Activated naive CD4-positive, alpha-beta T cell treated with anti-CD3 and anti-CD28 coated beads for 36 hours (primary cell): ENCODE results near the gene LRRFIP1. TPM values are rescaled to one million over a fixed set of nuclear protein-coding genes. Genes with fewer than 3 reads are reported as not detected.
"Not testable (repeated sequence)": the region's sequence is repeated elsewhere in the genome, so short reads cannot be mapped to it uniquely, and the experiment has no call there.

Source experiments
- CTCF ChIA-PET: fragments of 350-600 bp; sonication (Branson Sonifier 250); formaldehyde crosslinking; loops from one replicate; lab custom pipeline; 2021; ENCODE audit warnings: antibody characterized with exemption; lab: Charles Lee
- DNase-seq: peaks from one replicate; pipeline ENCODE4 v3.0.0-alpha.2; 2020
- H3K27ac Mint-ChIP-seq: one replicate; pipeline ENCODE4 v1.8.0; 2021; ENCODE audit warnings: mild to moderate bottlenecking, mixed read lengths
- H3K27me3 Mint-ChIP-seq: one replicate; pipeline ENCODE4 v1.8.0; 2021; ENCODE audit warnings: low read depth, mixed read lengths
- H3K36me3 Mint-ChIP-seq: one replicate; pipeline ENCODE4 v1.8.0; 2021; ENCODE audit warnings: low read depth, mixed read lengths
- H3K4me1 Mint-ChIP-seq: one replicate; pipeline ENCODE4 v1.8.0; 2021; ENCODE audit warnings: low read depth, mixed read lengths
- H3K4me3 Mint-ChIP-seq: one replicate; pipeline ENCODE4 v1.8.0; 2021; ENCODE audit warnings: mild to moderate bottlenecking, moderate library complexity, mixed read lengths
- H3K9me3 Mint-ChIP-seq: one replicate; pipeline ENCODE4 v1.8.0; 2021; ENCODE audit warnings: mixed read lengths
- intact Hi-C: fragments of 100-400 bp; cut with micrococcal nuclease; formaldehyde crosslinking; loops from one replicate; pipeline ENCODE4 v1.15.1; 2023
- total RNA-seq, 2 experiments: library from RNA; stranded (reverse); gene quantifications; one replicate each; pipeline ENCODE4 v1.2.3, GENCODE V29; 2021

LRRFIP1 gene
- total RNA-seq, 2 experiments from 2014 or later = 154 to 155 TPM

DNA sequence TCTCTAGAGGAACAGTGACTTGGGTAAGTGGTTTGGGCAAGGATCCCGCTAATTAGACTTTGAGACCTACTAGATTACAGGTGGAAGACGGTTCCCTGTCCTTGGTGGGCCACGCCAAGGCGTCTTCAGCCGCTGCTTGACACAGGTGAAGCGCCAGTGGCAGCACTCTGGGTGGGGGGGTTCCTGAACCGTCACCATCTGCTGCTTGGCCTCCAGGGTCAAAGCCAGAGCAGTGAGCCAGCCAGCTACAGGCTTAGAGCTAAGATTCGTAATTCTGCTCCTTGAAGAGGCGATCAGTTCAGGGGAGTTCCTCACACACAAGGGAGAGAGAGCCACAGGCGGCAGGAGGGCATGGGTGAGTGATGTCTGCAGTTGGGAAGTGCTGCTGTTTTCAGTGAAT, 131.8 kb downstream of the LRRFIP1 start:
- no peaks in the 10 kb centered on the region for H3K4me1 Mint-ChIP-seq
- H3K9me3 Mint-ChIP-seq = no peaks in the 10 kb centered on the region
- no peaks in the 10 kb centered on the region for H3K27me3 Mint-ChIP-seq
- no peak for DNase-seq
- no peak overlapping the region for H3K27ac Mint-ChIP-seq
- peaks cover 48% of the 10 kb centered on the region for H3K36me3 Mint-ChIP-seq
- CTCF ChIA-PET = no interaction called here
- intact Hi-C loops = no loop called here
- no peak overlapping the region for H3K4me3 Mint-ChIP-seq

DNA sequence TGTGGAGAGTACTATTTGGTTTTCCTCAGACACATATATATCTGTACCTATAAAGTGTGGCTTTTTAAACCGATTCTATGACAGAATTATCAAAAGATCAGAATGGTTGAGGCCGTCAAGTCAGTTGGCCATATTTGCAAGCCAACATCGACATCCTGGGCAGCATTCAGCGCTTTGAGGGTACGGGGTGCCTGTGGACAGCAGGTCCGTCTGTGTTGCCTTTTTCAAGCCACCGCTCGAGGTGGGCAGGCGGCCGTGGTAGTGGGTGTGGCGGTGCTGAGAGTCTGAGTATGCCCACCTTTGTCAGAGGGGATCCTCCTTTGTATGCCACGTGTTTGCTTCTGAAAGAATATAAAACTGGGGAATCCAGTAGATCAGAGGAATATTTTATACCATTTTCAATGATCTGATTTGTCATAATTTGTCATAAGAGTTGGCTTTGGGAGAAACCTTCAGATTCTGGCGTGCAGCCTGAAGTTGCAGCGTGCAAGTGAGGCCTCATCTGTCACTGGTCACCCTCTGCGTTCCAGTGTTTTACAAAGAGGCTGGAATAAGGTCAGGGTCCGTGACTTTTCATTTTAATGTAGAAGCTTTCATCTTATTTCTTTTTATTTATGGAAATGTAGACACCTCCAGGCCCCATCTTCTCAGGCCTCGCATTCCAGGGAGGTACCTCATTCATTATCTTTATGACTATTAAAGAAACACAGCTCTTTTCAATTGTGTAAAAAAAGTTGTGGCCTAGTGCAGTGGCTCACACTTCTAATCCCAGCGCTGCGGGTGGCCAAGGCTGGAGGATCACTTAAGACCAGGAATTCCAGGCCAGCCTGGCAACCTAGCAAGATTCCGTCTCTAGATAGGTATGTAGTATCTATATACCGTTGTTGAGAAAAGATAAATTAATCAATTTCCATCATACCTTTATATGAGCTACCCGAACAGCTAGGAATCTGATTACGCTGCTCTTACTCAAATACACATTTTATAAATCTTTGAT, 133.4 kb downstream of the LRRFIP1 start:
- no peak for DNase-seq
- H3K4me1 Mint-ChIP-seq = no peaks in the 10 kb centered on the region
- CTCF ChIA-PET = interaction anchor here (0.5 to 1.8 kb wide), 3 partner anchors 15 to 280 kb away, joined by 3 to 7 read pairs (median 3); no protein-coding TSS in a partner anchor
- no peak overlapping the region for H3K4me3 Mint-ChIP-seq
- intact Hi-C loops = no loop called here
- no peak overlapping the region for H3K27ac Mint-ChIP-seq
- peaks cover 44% of the 10 kb centered on the region for H3K36me3 Mint-ChIP-seq
- H3K27me3 Mint-ChIP-seq = no peaks in the 10 kb centered on the region
- no peaks in the 10 kb centered on the region for H3K9me3 Mint-ChIP-seq

DNA sequence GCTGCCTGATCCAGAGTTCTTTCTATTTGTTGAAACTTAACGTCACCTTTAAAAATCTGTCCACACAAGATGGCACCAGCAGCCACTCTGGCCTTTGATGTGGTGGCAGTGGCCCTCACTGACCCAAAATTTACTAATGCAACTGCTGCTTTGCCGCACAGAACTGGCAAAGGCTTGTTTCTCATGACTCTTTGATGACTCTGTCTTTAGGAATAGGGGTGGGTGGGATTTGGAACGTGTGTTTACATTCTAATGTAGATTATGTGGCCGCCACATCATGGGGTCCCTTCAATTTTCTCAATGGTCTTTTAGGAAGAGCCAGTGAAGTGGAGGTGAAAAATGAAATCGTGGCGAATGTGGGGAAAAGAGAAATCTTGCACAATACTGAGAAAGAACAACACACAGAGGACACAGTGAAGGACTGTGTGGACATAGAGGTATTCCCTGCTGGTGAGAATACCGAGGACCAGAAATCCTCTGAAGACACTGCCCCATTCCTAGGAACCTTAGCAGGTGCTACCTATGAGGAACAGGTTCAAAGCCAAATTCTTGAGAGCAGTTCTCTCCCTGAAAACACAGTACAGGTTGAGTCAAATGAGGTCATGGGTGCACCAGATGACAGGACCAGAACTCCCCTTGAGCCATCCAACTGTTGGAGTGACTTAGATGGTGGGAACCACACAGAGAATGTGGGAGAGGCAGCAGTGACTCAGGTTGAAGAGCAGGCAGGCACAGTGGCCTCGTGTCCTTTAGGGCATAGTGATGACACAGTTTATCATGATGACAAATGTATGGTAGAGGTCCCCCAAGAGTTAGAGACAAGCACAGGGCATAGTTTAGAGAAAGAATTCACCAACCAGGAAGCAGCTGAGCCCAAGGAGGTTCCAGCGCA, 135.2 kb downstream of the LRRFIP1 start:
- H3K4me1 Mint-ChIP-seq, intact Hi-C loops, H3K27me3 Mint-ChIP-seq, H3K9me3 Mint-ChIP-seq, DNase-seq, CTCF ChIA-PET, H3K4me3 Mint-ChIP-seq: not testable (repeated sequence)
- peaks cover 44% of the 10 kb centered on the region for H3K36me3 Mint-ChIP-seq
- peak overlapping the region; percentile 33 for H3K27ac Mint-ChIP-seq

DNA sequence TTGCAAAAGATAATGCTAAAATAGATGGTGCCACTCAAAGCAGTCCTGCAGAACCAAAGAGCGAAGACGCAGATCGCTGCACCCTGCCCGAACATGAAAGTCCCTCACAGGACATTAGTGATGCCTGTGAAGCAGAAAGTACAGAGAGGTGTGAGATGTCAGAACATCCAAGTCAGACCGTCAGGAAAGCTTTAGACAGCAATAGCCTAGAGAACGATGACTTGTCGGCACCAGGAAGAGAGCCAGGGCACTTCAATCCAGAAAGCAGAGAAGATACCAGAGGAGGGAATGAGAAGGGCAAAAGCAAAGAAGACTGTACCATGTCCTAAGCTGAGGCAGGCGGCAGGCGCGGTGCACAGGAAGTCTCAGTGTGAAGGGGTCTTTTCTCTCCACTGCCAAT, 136.4 kb downstream of the LRRFIP1 start:
- CTCF ChIA-PET = no interaction called here

DNA sequence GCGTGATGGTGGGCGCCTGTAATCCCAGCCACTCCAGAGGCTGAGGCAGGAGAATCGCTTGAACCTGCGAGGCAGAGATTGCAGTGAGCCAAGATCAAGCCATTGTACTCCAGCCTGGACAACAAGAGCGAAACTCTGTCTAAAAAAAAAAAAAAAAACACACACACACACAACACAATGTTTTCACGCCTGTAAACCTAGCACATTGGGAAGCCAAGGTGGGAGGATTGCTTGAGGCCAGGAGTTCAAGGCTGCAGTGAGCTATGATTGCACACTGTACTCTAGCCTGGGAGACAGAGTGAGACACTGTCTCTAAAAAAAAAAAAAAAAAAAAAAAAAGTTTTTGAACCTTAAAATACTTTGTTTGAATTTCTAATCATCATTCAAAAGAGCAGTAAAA, 137.7 kb downstream of the LRRFIP1 start:
- peaks cover 37% of the 10 kb centered on the region for H3K36me3 Mint-ChIP-seq

More for the DNA sequence above, 136.4 kb downstream of the LRRFIP1 start:
- no peaks in the 10 kb centered on the region for H3K27me3 Mint-ChIP-seq
- no peak overlapping the region for H3K4me3 Mint-ChIP-seq
- no peaks in the 10 kb centered on the region for H3K9me3 Mint-ChIP-seq
- intact Hi-C loops = no loop called here
- DNase-seq = no peak
- H3K36me3 Mint-ChIP-seq = peaks cover 42% of the 10 kb centered on the region
- no peaks in the 10 kb centered on the region for H3K4me1 Mint-ChIP-seq
- no peak overlapping the region for H3K27ac Mint-ChIP-seq

DNA sequence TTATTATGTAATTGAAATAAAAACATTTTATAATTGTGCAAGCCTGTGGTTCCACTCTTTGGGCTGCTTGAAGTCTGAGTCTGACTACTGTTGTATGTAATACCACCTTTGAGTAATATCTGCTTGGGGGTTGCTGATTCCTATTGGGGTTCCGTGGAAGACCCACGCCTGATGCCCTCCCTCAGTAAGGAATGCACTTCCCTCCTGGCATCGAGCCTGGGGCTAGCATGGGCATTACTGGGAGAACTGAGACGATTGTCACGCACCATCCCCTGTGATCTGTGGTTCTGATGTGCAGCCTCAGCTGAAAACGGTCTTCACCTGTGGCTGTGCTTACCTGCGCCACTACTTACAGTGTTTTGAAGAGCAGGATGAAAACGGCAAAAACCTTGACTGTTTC, 138.5 kb downstream of the LRRFIP1 start:
- H3K4me3 Mint-ChIP-seq = no peak overlapping the region
- H3K36me3 Mint-ChIP-seq = peaks cover 33% of the 10 kb centered on the region
- intact Hi-C loops = no loop called here
- no peaks in the 10 kb centered on the region for H3K27me3 Mint-ChIP-seq
- DNase-seq = no peak
- no peak overlapping the region for H3K27ac Mint-ChIP-seq
- no peaks in the 10 kb centered on the region for H3K9me3 Mint-ChIP-seq
- CTCF ChIA-PET = no interaction called here
- H3K4me1 Mint-ChIP-seq = no peaks in the 10 kb centered on the region

More for the DNA sequence above, 137.7 kb downstream of the LRRFIP1 start:
- H3K27me3 Mint-ChIP-seq, H3K27ac Mint-ChIP-seq, H3K4me1 Mint-ChIP-seq, H3K9me3 Mint-ChIP-seq, DNase-seq, intact Hi-C loops, H3K4me3 Mint-ChIP-seq: not testable (repeated sequence)
- CTCF ChIA-PET = interaction anchor here (0.7 kb wide), 1 partner anchor 183 kb away, joined by 4 read pairs; no protein-coding TSS in a partner anchor

DNA sequence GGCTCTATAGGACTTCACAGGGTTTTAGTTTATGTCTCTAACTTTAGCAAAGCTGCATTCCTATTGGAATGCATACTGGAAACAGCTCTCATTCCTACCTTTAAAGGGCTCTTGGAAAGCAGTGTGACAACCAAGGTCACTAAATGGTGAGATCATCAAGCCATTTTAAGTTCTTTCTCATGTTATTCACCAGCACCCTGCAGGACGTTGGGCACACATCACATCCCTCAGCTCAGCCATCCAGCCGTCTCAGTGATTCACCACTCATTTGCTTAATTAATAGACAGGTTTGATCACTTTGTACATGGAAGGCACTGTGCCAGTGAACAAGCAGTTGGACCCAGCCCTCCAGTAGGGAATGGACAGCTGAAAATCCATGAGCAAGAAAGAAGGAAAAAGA, 139.0 kb downstream of the LRRFIP1 start:
- CTCF ChIA-PET = no interaction called here
- H3K27ac Mint-ChIP-seq = no peak overlapping the region
- H3K9me3 Mint-ChIP-seq = no peaks in the 10 kb centered on the region
- H3K4me3 Mint-ChIP-seq = no peak overlapping the region
- no peak for DNase-seq
- peaks cover 36% of the 10 kb centered on the region for H3K36me3 Mint-ChIP-seq
- H3K4me1 Mint-ChIP-seq = no peaks in the 10 kb centered on the region
- no peaks in the 10 kb centered on the region for H3K27me3 Mint-ChIP-seq
- intact Hi-C loops = no loop called here

DNA sequence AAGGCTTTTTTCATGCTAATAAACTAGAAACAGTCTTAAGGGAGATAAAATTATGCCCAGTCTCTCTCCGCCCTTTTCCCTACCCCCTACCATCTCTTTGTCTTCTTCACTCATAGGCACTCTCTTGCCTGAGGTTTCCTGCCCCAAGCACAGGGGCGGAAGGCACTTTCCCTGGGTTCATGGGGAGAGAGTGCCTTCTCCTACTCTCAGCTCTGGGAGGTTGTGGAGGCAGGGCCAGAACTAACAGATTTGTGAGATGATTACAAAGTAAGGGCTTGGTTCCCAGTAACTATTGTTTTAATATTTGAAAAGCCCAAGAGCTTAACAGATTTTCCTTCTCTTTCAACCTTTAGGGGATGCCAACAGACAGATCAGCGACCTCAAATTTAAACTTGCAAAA, 145.1 kb downstream of the LRRFIP1 start:
- no peak overlapping the region for H3K27ac Mint-ChIP-seq
- H3K36me3 Mint-ChIP-seq = peaks cover 42% of the 10 kb centered on the region
- intact Hi-C loops = loop anchor here (10.0 kb wide), 1 partner anchor 492 kb away; no protein-coding TSS in a partner anchor
- CTCF ChIA-PET = no interaction called here
- H3K4me3 Mint-ChIP-seq = no peak overlapping the region
- H3K4me1 Mint-ChIP-seq = no peaks in the 10 kb centered on the region
- H3K9me3 Mint-ChIP-seq = no peaks in the 10 kb centered on the region
- no peaks in the 10 kb centered on the region for H3K27me3 Mint-ChIP-seq
- no peak for DNase-seq

DNA sequence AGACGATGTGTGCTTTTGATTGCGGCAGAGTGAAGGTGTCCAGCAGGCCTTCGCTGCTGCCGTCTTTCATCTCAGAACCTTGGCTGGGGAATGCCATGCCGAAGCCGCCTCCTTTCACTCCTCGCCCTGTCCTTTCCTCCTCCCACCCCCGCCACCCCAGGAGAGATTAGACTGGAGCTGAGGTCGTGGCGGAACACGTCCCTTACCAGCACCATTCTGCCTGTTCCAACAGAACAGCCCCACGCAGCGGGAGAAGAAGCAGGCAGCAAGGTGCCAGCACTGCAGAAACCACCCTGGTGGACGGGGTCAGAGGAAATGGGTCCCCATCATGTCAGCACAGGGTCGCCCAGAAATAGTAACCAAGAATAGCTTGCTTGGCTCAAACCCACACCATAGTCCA, 146.4 kb downstream of the LRRFIP1 start:
- Mint-ChIP-seq H3K27ac (no peak overlapping the region), H3K4me1 (no peaks in the 10 kb centered on the region), H3K4me3 (no peak overlapping the region), H3K27me3 (no peaks in the 10 kb centered on the region), H3K9me3 (no peaks in the 10 kb centered on the region), H3K36me3 (peaks cover 51% of the 10 kb centered on the region)
- CTCF ChIA-PET = interaction anchor here (1.3 to 2.8 kb wide), 3 partner anchors 101 to 194 kb away, joined by 4 to 24 read pairs (median 9); no protein-coding TSS in a partner anchor
- no peak for DNase-seq
- intact Hi-C loops = loop anchor here (1.0 to 10.0 kb wide), 3 partner anchors 101 to 491 kb away; no protein-coding TSS in a partner anchor

DNA sequence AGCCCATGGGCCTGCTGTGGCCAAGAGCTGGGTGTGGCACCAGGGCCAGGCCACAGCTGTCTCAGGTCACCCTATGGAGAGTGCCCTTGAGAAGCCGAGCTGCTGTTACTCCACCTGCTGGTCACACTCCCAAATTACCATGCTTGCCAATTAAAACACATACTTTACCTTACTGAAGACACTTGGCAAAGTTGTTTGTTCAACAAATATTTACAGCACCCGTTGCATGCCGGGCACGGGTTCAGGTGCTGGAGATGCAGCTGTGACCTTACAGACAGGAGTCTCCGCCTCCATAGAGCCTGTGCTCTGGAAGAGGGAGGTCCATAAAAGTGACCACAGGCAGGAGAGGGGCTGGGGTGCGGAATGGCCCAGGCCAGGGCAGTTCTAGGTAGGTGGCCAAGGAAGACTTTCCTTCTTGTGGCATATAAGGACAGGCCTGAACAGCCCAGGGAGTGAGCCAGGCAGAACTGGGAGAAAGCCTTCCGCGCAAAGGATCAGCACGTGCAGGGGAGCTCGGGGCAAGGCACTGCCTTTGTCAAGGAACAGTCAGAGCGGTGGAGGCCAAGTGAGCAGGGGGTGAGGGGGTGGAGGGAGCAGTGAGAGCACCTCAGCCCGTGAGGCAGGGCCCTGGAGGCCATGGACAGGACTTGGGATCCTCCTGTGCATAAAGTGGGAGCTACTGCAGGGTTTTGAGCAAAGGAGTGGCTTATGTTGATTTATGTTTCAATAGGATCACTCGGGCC, 147.6 kb downstream of the LRRFIP1 start:
- peaks cover 58% of the 10 kb centered on the region for H3K36me3 Mint-ChIP-seq
- peak; percentile 70 for DNase-seq
- H3K4me1 Mint-ChIP-seq = no peaks in the 10 kb centered on the region
- H3K4me3 Mint-ChIP-seq = no peak overlapping the region
- no peaks in the 10 kb centered on the region for H3K9me3 Mint-ChIP-seq
- CTCF ChIA-PET = interaction anchor here (0.6 to 2.8 kb wide), 6 partner anchors 13 to 195 kb away, joined by 3 to 24 read pairs (median 4); no protein-coding TSS in a partner anchor
- no peak overlapping the region for H3K27ac Mint-ChIP-seq
- no peaks in the 10 kb centered on the region for H3K27me3 Mint-ChIP-seq
- intact Hi-C loops = loop anchor here (1.0 to 10.0 kb wide), 3 partner anchors 102 to 490 kb away; no protein-coding TSS in a partner anchor

DNA sequence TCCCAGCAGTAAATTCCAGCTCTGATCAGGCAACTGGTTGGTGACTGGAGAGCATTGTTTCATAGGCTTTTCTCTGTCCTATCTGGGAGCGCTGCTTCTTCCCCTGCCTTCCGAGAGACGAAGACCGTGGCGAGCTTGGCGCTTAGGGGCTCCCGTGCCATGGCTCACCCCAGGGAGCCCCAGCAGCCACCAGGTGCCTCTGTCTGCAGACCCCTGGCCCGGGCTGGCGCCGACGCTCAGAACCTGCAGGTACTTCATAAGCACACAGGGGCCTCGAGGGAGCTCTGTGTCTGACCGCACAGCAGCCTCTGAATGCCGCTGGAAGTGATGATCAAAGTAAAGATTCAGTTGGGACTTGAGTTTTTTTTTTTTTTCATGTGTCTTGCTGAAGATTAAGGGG, 152.1 kb downstream of the LRRFIP1 start:
- no peak for DNase-seq
- intact Hi-C loops = loop anchor here (10.0 kb wide), 1 partner anchor 485 kb away; no protein-coding TSS in a partner anchor
- Mint-ChIP-seq H3K36me3 (peaks cover 70% of the 10 kb centered on the region), H3K4me1 (no peaks in the 10 kb centered on the region), H3K4me3 (no peak overlapping the region), H3K27me3 (no peaks in the 10 kb centered on the region), H3K9me3 (peaks cover 10% of the 10 kb centered on the region), H3K27ac (no peak overlapping the region)
- CTCF ChIA-PET = interaction anchor here (0.6 kb wide), 1 partner anchor 112 kb away, joined by 3 read pairs; no protein-coding TSS in a partner anchor
